Activated T-helper 9 cell treated with anti-CD3 and anti-CD28 coated beads, Interleukin-2, amount 50 U/mL, for 16 hours (primary cell): ENCODE results near the gene MALRD1.

Source experiments
- DNase-seq: peaks from one replicate; pipeline ENCODE4 v3.0.0-alpha.2; 2020; ENCODE audit warnings: low read depth

MALRD1 gene

GRCh38 chr10:19653931-19654330 lies 605.3 kb downstream of the MALRD1 start:
- no peak for DNase-seq

- DNase-seq, result no peak
These were observed 606.0 kb downstream of the MALRD1 start for GRCh38 chr10:19654576-19654975.

- DNase-seq, result no peak
These were observed 607.9 kb downstream of the MALRD1 start for GRCh38 chr10:19656420-19657042.

- DNase-seq, result no peak
These were observed 609.5 kb downstream of the MALRD1 start for GRCh38 chr10:19658131-19658530.

GRCh38 chr10:19658622-19659233 lies 610.1 kb downstream of the MALRD1 start:
- DNase-seq, result no peak

- no peak for DNase-seq
These were observed 611.5 kb downstream of the MALRD1 start for GRCh38 chr10:19659920-19660655.

GRCh38 chr10:19663344-19663743 lies 614.7 kb downstream of the MALRD1 start:
- DNase-seq, result no peak

GRCh38 chr10:19668116-19668515 lies 619.5 kb downstream of the MALRD1 start:
- DNase-seq, result no peak

GRCh38 chr10:19676063-19676462 lies 627.5 kb downstream of the MALRD1 start:
- DNase-seq, result no peak

GRCh38 chr10:19683356-19683755 lies 634.8 kb downstream of the MALRD1 start:
- no peak for DNase-seq

GRCh38 chr10:19683960-19684359 lies 635.4 kb downstream of the MALRD1 start:
- no peak for DNase-seq

- no peak for DNase-seq
These were observed 639.7 kb downstream of the MALRD1 start for GRCh38 chr10:19688344-19688743.

- no peak for DNase-seq
These were observed 640.6 kb downstream of the MALRD1 start for GRCh38 chr10:19689231-19689630.

GRCh38 chr10:19699299-19699698 lies 650.7 kb downstream of the MALRD1 start:
- no peak for DNase-seq

GRCh38 chr10:19701427-19702052 lies 652.9 kb downstream of the MALRD1 start:
- DNase-seq, result no peak

- DNase-seq, result no peak
These were observed 653.6 kb downstream of the MALRD1 start for GRCh38 chr10:19702215-19702614.

- DNase-seq, result no peak
These were observed 655.9 kb downstream of the MALRD1 start for GRCh38 chr10:19704544-19704943.

GRCh38 chr10:19705250-19705649 lies 656.6 kb downstream of the MALRD1 start:
- no peak for DNase-seq

GRCh38 chr10:19706904-19707303 lies 658.3 kb downstream of the MALRD1 start:
- DNase-seq, result no peak

GRCh38 chr10:19707376-19707775 lies 658.8 kb downstream of the MALRD1 start:
- no peak for DNase-seq

GRCh38 chr10:19708031-19708430 lies 659.4 kb downstream of the MALRD1 start:
- no peak for DNase-seq

- DNase-seq, result no peak
These were observed 662.0 kb downstream of the MALRD1 start for GRCh38 chr10:19710600-19710999.

GRCh38 chr10:19713159-19713558 lies 664.6 kb downstream of the MALRD1 start:
- DNase-seq, result no peak
